Breast epithelium (tissue), 3 donors: Measurements from ENCODE around the gene MAD1L1.

ENCODE experiments used
- POLR2A ChIP-seq: fragments of 450-650 bp; IDR thresholded peaks from one replicate; pipeline ENCODE4 v1.6.1; 2016; ENCODE audit warnings: antibody characterized with exemption, mild to moderate bottlenecking, moderate library complexity
- TF ChIP-seq, protein P1 (sequence below), 3 donors: fragments of 450-650 bp; IDR thresholded peaks; one replicate each; pipeline ENCODE4 v1.5.1; 2016 to 2017; ENCODE audit warnings: antibody characterized with exemption in 3 of 3, mild to moderate bottlenecking in 3 of 3, moderate library complexity in 3 of 3

DNA sequence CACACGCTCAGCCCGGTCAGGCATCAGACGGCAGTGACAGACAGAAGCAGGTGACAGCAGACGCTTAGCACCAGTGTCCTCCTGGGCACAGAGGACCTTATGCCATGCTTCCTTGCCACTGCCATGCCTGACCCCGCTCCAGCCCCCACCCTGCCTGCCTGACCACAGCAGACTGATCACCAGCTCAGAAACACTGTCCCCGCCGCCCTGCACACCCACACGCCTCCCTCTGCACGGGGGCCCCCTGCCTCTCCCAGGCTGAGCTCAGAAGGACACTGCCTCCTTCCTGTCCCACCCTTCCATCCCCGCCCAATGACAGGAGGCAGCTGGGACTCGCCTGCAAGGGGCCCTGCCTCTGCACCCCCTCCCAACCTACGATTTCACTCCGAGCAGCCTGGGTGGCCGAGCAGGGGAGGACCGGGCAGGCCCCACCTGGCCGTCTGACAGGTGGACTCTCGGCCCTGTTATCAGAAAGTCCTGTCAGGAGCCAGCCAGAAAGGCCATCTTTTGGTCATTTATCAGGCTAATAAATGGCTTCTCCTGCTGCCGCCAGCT, 379.2 kb downstream of the MAD1L1 start:
- TF ChIP-seq, protein P1, sequence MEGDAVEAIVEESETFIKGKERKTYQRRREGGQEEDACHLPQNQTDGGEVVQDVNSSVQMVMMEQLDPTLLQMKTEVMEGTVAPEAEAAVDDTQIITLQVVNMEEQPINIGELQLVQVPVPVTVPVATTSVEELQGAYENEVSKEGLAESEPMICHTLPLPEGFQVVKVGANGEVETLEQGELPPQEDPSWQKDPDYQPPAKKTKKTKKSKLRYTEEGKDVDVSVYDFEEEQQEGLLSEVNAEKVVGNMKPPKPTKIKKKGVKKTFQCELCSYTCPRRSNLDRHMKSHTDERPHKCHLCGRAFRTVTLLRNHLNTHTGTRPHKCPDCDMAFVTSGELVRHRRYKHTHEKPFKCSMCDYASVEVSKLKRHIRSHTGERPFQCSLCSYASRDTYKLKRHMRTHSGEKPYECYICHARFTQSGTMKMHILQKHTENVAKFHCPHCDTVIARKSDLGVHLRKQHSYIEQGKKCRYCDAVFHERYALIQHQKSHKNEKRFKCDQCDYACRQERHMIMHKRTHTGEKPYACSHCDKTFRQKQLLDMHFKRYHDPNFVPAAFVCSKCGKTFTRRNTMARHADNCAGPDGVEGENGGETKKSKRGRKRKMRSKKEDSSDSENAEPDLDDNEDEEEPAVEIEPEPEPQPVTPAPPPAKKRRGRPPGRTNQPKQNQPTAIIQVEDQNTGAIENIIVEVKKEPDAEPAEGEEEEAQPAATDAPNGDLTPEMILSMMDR (IDR thresholded peaks at IDR 0.05), result no peak
- no peak for TF ChIP-seq POLR2A
